ENCODE data around the gene RASD2.
A peak's percentile ranks its signal among the peaks of the same experiment; 100 is the strongest.

RASD2 gene

DNA sequence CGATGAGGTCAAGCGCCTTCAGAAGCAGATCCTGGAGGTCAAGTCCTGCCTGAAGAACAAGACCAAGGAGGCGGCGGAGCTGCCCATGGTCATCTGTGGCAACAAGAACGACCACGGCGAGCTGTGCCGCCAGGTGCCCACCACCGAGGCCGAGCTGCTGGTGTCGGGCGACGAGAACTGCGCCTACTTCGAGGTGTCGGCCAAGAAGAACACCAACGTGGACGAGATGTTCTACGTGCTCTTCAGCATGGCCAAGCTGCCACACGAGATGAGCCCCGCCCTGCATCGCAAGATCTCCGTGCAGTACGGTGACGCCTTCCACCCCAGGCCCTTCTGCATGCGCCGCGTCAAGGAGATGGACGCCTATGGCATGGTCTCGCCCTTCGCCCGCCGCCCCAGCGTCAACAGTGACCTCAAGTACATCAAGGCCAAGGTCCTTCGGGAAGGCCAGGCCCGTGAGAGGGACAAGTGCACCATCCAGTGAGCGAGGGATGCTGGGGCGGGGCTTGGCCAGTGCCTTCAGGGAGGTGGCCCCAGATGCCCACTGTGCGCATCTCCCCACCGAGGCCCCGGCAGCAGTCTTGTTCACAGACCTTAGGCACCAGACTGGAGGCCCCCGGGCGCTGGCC, 11.0 kb downstream of the RASD2 start:
- no peak overlapping the region for H3K23ac ChIP-seq (ENCODE audit: low read length)
- no peaks in the 10 kb centered on the region for H3K4me1 ChIP-seq (ENCODE audit: control insufficient read depth in 1 of 2, insufficient read depth in 2 of 2, low read length in 2 of 2)
- H3K79me1 ChIP-seq (ENCODE audit: low read length), result no peaks in the 10 kb centered on the region
- no peak overlapping the region for H3K14ac ChIP-seq (ENCODE audit: low read length)
- no peak overlapping the region for H3K9ac ChIP-seq (ENCODE audit: low read length)
- H3K4me3 ChIP-seq (ENCODE audit: low read depth, low read length), result no peak overlapping the region
- no CpG with 5 or more reads among the region's 43 CpGs for WGBS (ENCODE audit: extremely low coverage, insufficient coverage, insufficient read length)
- H2BK12ac ChIP-seq (ENCODE audit: low read length), result no peak overlapping the region
- no peak overlapping the region for H4K91ac ChIP-seq (ENCODE audit: low read depth, low read length)
- no peak overlapping the region for H2AK5ac ChIP-seq (ENCODE audit: low read length)
- H3K9me3 ChIP-seq (ENCODE audit: insufficient read depth, low read depth, low read length), result peaks cover 4% of the 10 kb centered on the region
- H3K4ac ChIP-seq (ENCODE audit: low read depth, low read length), result no peak overlapping the region
- H2AFZ ChIP-seq (ENCODE audit: insufficient read depth, low read length, poor library complexity), result no peak overlapping the region
- no peak overlapping the region for H2BK5ac ChIP-seq (ENCODE audit: low read depth, low read length, poor library complexity)
- no peak overlapping the region for H3K18ac ChIP-seq (ENCODE audit: low read length)
- H4K8ac ChIP-seq (ENCODE audit: low read depth, low read length), result no peak overlapping the region
- no peak overlapping the region for H3K4me2 ChIP-seq (ENCODE audit: low read length)
- no peaks in the 10 kb centered on the region for H3K79me2 ChIP-seq (ENCODE audit: control insufficient read depth, insufficient read depth, low read length, poor library complexity)
- H3K27ac ChIP-seq (ENCODE audit: low read depth, low read length), result no peak overlapping the region
- no peaks in the 10 kb centered on the region for H3K36me3 ChIP-seq (ENCODE audit: control insufficient read depth in 1 of 2, insufficient read depth in 2 of 2, low read length in 2 of 2)
- H3K27me3 ChIP-seq (ENCODE audit: insufficient read depth, low read length), result no peaks in the 10 kb centered on the region
- H2BK120ac ChIP-seq (ENCODE audit: insufficient read depth, low read length, poor library complexity), result no peak overlapping the region
- DNase-seq, result no peak
- no peak overlapping the region for H4K12ac ChIP-seq (ENCODE audit: low read depth, low read length)

DNA sequence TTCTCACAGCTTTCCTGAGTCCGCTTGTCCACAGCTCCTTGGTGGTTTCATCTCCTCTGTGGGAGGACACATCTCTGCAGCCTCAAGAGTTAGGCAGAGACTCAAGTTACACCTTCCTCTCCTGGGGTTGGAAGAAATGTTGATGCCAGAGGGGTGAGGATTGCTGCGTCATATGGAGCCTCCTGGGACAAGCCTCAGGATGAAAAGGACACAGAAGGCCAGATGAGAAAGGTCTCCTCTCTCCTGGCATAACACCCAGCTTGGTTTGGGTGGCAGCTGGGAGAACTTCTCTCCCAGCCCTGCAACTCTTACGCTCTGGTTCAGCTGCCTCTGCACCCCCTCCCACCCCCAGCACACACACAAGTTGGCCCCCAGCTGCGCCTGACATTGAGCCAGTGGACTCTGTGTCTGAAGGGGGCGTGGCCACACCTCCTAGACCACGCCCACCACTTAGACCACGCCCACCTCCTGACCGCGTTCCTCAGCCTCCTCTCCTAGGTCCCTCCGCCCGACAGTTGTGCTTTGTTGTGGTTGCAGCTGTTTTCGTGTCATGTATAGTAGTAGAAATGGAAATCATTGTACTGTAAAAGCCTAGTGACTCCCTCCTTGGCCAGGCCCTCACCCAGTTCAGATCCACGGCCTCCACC, 11.7 kb downstream of the RASD2 start:
- H3K27me3 ChIP-seq (ENCODE audit: insufficient read depth, low read length), result no peaks in the 10 kb centered on the region
- no peaks in the 10 kb centered on the region for H3K4me1 ChIP-seq (ENCODE audit: control insufficient read depth in 1 of 2, insufficient read depth in 2 of 2, low read length in 2 of 2)
- no peaks in the 10 kb centered on the region for H3K36me3 ChIP-seq (ENCODE audit: control insufficient read depth in 1 of 2, insufficient read depth in 2 of 2, low read length in 2 of 2)
- no peak overlapping the region for H2BK120ac ChIP-seq (ENCODE audit: insufficient read depth, low read length, poor library complexity)
- no peak overlapping the region for H4K8ac ChIP-seq (ENCODE audit: low read depth, low read length)
- H3K79me2 ChIP-seq (ENCODE audit: control insufficient read depth, insufficient read depth, low read length, poor library complexity), result no peaks in the 10 kb centered on the region
- WGBS (ENCODE audit: extremely low coverage, insufficient coverage, insufficient read length), result no CpG with 5 or more reads among the region's 13 CpGs
- H2BK5ac ChIP-seq (ENCODE audit: low read depth, low read length, poor library complexity), result no peak overlapping the region
- H3K18ac ChIP-seq (ENCODE audit: low read length), result no peak overlapping the region
- H3K4me2 ChIP-seq (ENCODE audit: low read length), result no peak overlapping the region
- no peak overlapping the region for H3K4ac ChIP-seq (ENCODE audit: low read depth, low read length)
- no peak overlapping the region for H2BK12ac ChIP-seq (ENCODE audit: low read length)
- H3K9me3 ChIP-seq (ENCODE audit: insufficient read depth, low read depth, low read length), result peaks cover 4% of the 10 kb centered on the region
- H4K91ac ChIP-seq (ENCODE audit: low read depth, low read length), result no peak overlapping the region
- no peak overlapping the region for H3K23ac ChIP-seq (ENCODE audit: low read length)
- no peak overlapping the region for H3K14ac ChIP-seq (ENCODE audit: low read length)
- H3K27ac ChIP-seq (ENCODE audit: low read depth, low read length), result no peak overlapping the region
- H2AK5ac ChIP-seq (ENCODE audit: low read length), result no peak overlapping the region
- no peak overlapping the region for H4K12ac ChIP-seq (ENCODE audit: low read depth, low read length)
- H3K9ac ChIP-seq (ENCODE audit: low read length), result no peak overlapping the region
- H3K79me1 ChIP-seq (ENCODE audit: low read length), result no peaks in the 10 kb centered on the region
- no peak overlapping the region for H2AFZ ChIP-seq (ENCODE audit: insufficient read depth, low read length, poor library complexity)
- H3K4me3 ChIP-seq (ENCODE audit: low read depth, low read length), result no peak overlapping the region
- peak in 1 of 2 donors; percentile 47 for DNase-seq

GRCh38 chr22:35552846-35553245, 12.2 kb downstream of the RASD2 start:
- no peak overlapping the region for H4K91ac ChIP-seq (ENCODE audit: low read depth, low read length)
- no peaks in the 10 kb centered on the region for H3K36me3 ChIP-seq (ENCODE audit: control insufficient read depth in 1 of 2, insufficient read depth in 2 of 2, low read length in 2 of 2)
- no peak overlapping the region for H2AK5ac ChIP-seq (ENCODE audit: low read length)
- H3K27ac ChIP-seq (ENCODE audit: low read depth, low read length), result no peak overlapping the region
- H3K4me2 ChIP-seq (ENCODE audit: low read length), result no peak overlapping the region
- H2BK5ac ChIP-seq (ENCODE audit: low read depth, low read length, poor library complexity), result no peak overlapping the region
- no CpG with 5 or more reads among the region's 11 CpGs for WGBS (ENCODE audit: extremely low coverage, insufficient coverage, insufficient read length)
- no peak overlapping the region for H2BK12ac ChIP-seq (ENCODE audit: low read length)
- no peak overlapping the region for H3K9ac ChIP-seq (ENCODE audit: low read length)
- no peak overlapping the region for H3K18ac ChIP-seq (ENCODE audit: low read length)
- H3K79me2 ChIP-seq (ENCODE audit: control insufficient read depth, insufficient read depth, low read length, poor library complexity), result no peaks in the 10 kb centered on the region
- H2BK120ac ChIP-seq (ENCODE audit: insufficient read depth, low read length, poor library complexity), result no peak overlapping the region
- H3K14ac ChIP-seq (ENCODE audit: low read length), result no peak overlapping the region
- no peak overlapping the region for H3K4ac ChIP-seq (ENCODE audit: low read depth, low read length)
- H2AFZ ChIP-seq (ENCODE audit: insufficient read depth, low read length, poor library complexity), result no peak overlapping the region
- H4K12ac ChIP-seq (ENCODE audit: low read depth, low read length), result no peak overlapping the region
- DNase-seq, result no peak
- no peaks in the 10 kb centered on the region for H3K4me1 ChIP-seq (ENCODE audit: control insufficient read depth in 1 of 2, insufficient read depth in 2 of 2, low read length in 2 of 2)
- H3K27me3 ChIP-seq (ENCODE audit: insufficient read depth, low read length), result no peaks in the 10 kb centered on the region
- no peak overlapping the region for H4K8ac ChIP-seq (ENCODE audit: low read depth, low read length)
- H3K4me3 ChIP-seq (ENCODE audit: low read depth, low read length), result no peak overlapping the region
- no peaks in the 10 kb centered on the region for H3K79me1 ChIP-seq (ENCODE audit: low read length)
- H3K9me3 ChIP-seq (ENCODE audit: insufficient read depth, low read depth, low read length), result peaks cover 4% of the 10 kb centered on the region
- H3K23ac ChIP-seq (ENCODE audit: low read length), result no peak overlapping the region

DNA sequence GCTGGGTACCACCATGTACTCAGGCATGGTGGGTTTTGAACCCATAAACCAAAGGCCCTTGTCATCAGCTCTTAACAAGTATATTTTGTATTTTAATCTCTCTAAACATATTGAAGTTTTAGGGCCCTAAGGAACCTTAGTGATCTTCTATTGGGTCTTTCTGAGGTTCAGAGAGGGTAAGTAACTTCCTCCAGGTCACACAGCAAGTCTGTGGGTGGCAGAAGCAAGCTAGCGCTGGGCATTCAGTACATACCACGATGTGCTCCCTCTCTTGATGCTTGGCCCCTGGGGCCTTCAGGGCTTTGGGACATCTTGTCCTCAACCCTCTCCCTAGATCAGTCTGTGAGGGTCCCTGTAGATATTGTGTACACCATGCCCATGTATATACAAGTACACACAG, 12.7 kb downstream of the RASD2 start:
- Histone ChIP-seq H2BK120ac (ENCODE audit: insufficient read depth, low read length, poor library complexity) (no peak overlapping the region), H3K79me1 (ENCODE audit: low read length) (no peaks in the 10 kb centered on the region), H3K27me3 (ENCODE audit: insufficient read depth, low read length) (no peaks in the 10 kb centered on the region), H3K23ac (ENCODE audit: low read length) (no peak overlapping the region), H3K18ac (ENCODE audit: low read length) (no peak overlapping the region), H3K9me3 (ENCODE audit: insufficient read depth, low read depth, low read length) (peaks cover 4% of the 10 kb centered on the region), H2BK12ac (ENCODE audit: low read length) (no peak overlapping the region), H3K4me2 (ENCODE audit: low read length) (no peak overlapping the region), H2AK5ac (ENCODE audit: low read length) (no peak overlapping the region), H3K4me1 (ENCODE audit: control insufficient read depth in 1 of 2, insufficient read depth in 2 of 2, low read length in 2 of 2) (no peaks in the 10 kb centered on the region), H4K12ac (ENCODE audit: low read depth, low read length) (no peak overlapping the region), H3K9ac (ENCODE audit: low read length) (peak overlapping the region; percentile 20), H3K14ac (ENCODE audit: low read length) (no peak overlapping the region), H4K8ac (ENCODE audit: low read depth, low read length) (no peak overlapping the region), H4K91ac (ENCODE audit: low read depth, low read length) (no peak overlapping the region), H3K36me3 (ENCODE audit: control insufficient read depth in 1 of 2, insufficient read depth in 2 of 2, low read length in 2 of 2) (no peaks in the 10 kb centered on the region), H3K4me3 (ENCODE audit: low read depth, low read length) (no peak overlapping the region), H3K4ac (ENCODE audit: low read depth, low read length) (no peak overlapping the region), H3K27ac (ENCODE audit: low read depth, low read length) (no peak overlapping the region), H2BK5ac (ENCODE audit: low read depth, low read length, poor library complexity) (no peak overlapping the region), H2AFZ (ENCODE audit: insufficient read depth, low read length, poor library complexity) (no peak overlapping the region), H3K79me2 (ENCODE audit: control insufficient read depth, insufficient read depth, low read length, poor library complexity) (no peaks in the 10 kb centered on the region)
- DNase-seq, result no peak
- no CpG with 5 or more reads among the region's 2 CpGs for WGBS (ENCODE audit: extremely low coverage, insufficient coverage, insufficient read length)
